ENCODE data around the gene ACBD4. TPM values are rescaled to one million over a fixed set of nuclear protein-coding genes. Genes with fewer than 3 reads are reported as not detected.

The ACBD4 gene, protein sequence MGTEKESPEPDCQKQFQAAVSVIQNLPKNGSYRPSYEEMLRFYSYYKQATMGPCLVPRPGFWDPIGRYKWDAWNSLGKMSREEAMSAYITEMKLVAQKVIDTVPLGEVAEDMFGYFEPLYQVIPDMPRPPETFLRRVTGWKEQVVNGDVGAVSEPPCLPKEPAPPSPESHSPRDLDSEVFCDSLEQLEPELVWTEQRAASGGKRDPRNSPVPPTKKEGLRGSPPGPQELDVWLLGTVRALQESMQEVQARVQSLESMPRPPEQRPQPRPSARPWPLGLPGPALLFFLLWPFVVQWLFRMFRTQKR
- total RNA-seq, result 10 to 100 TPM in 3 of 4 donors, 1 to 10 TPM in 1; 7.8 to 37.7 (median 26.1) TPM

GRCh38 chr17:45135192-45135977 is at the start of gene ACBD4:
Gene ACBD4, plus strand, starts transcription at chr17:45135687. Its CDS starts 458 bp downstream, at chr17:45136145.
- Histone ChIP-seq H3K27me3 (no peaks in the 10 kb centered on the region), H3K27ac (peak within 1 kb of the TSS; percentile 90 to 94), H3K4me1 (peaks cover 8% of the 10 kb centered on the region in 2 donors), H3K36me3 (no peaks in the 10 kb centered on the region), H3K9me3 (no peaks in the 10 kb centered on the region), H3K4me3 (peak within 1 kb of the TSS; percentile 68 to 83)
- DNase-seq, result peak; percentile 97
- peak; percentile 44 to 65 for TF ChIP-seq POLR2A (IDR thresholded peaks at IDR 0.05)
- TF ChIP-seq, protein P1, sequence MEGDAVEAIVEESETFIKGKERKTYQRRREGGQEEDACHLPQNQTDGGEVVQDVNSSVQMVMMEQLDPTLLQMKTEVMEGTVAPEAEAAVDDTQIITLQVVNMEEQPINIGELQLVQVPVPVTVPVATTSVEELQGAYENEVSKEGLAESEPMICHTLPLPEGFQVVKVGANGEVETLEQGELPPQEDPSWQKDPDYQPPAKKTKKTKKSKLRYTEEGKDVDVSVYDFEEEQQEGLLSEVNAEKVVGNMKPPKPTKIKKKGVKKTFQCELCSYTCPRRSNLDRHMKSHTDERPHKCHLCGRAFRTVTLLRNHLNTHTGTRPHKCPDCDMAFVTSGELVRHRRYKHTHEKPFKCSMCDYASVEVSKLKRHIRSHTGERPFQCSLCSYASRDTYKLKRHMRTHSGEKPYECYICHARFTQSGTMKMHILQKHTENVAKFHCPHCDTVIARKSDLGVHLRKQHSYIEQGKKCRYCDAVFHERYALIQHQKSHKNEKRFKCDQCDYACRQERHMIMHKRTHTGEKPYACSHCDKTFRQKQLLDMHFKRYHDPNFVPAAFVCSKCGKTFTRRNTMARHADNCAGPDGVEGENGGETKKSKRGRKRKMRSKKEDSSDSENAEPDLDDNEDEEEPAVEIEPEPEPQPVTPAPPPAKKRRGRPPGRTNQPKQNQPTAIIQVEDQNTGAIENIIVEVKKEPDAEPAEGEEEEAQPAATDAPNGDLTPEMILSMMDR (IDR thresholded peaks at IDR 0.05), result peak; percentile 99 to 100 (median 100)
- intact Hi-C loops (cut with DNase I; ENCODE audit: low total_unique reads), result loop anchor here (5.0 kb wide), 1 partner anchor 62 kb away; no protein-coding TSS in a partner anchor

- intact Hi-C loops (cut with DNase I; ENCODE audit: low total_unique reads), result no loop called here
- Histone ChIP-seq H3K4me1 (no peaks in the 10 kb centered on the region), H3K27ac (no peak overlapping the region), H3K36me3 (no peaks in the 10 kb centered on the region), H3K27me3 (no peaks in the 10 kb centered on the region), H3K4me3 (no peak overlapping the region), H3K9me3 (no peaks in the 10 kb centered on the region)
- no peak for TF ChIP-seq POLR2A (IDR thresholded peaks at IDR 0.05)
- TF ChIP-seq, protein P1 (IDR thresholded peaks at IDR 0.05), result no peak
- no peak for DNase-seq
Measured at GRCh38 chr17:45086391-45086790, 49.1 kb upstream of the ACBD4 start.

DNA sequence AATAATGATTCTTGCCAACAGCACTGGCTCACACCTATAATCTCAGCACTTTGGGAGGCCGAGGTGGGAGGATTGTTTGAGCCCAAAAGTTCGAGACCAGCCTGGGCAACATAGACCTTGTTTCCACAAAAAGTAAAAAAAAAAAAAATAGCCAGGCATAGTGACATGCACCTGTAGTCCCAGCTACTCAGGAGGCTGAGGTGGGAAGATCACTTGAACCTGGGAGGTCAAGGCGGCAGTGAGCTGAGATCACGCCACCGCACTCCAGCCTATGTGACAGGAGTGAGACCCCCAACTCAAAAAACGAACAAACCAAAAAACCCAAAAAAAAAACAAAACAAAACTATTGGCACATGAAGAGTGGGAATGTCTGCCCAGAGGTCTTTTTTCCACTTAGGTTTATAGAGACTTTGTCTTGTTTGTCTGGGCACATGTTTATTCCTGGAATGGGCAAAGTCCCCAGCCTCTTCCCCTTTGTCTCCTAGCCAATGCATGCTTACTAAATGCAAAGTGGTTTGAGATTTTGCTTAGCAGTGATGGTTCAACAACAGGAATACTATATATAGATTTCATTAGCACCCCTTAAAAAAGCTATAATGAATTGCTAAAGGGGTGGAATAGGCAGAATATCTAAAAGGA is 48.5 kb upstream of the ACBD4 start:
- DNase-seq, result no peak
- H3K27me3 ChIP-seq, result no peaks in the 10 kb centered on the region
- no peak overlapping the region for H3K4me3 ChIP-seq
- no peaks in the 10 kb centered on the region for H3K36me3 ChIP-seq
- H3K9me3 ChIP-seq, result no peaks in the 10 kb centered on the region
- no peaks in the 10 kb centered on the region for H3K4me1 ChIP-seq
- no peak overlapping the region for H3K27ac ChIP-seq
- TF ChIP-seq, protein P1 (IDR thresholded peaks at IDR 0.05), result no peak
- no peak for TF ChIP-seq POLR2A (IDR thresholded peaks at IDR 0.05)
- intact Hi-C loops (cut with DNase I; ENCODE audit: low total_unique reads), result no loop called here

GRCh38 chr17:45087504-45087975 is 47.9 kb upstream of the ACBD4 start:
- no peaks in the 10 kb centered on the region for H3K36me3 ChIP-seq
- H3K4me1 ChIP-seq, result peaks cover 0 to 4% of the 10 kb centered on the region in 2 donors
- no peaks in the 10 kb centered on the region for H3K9me3 ChIP-seq
- DNase-seq, result no peak
- no peak for TF ChIP-seq POLR2A (IDR thresholded peaks at IDR 0.05)
- H3K4me3 ChIP-seq, result no peak overlapping the region
- intact Hi-C loops (cut with DNase I; ENCODE audit: low total_unique reads), result no loop called here
- H3K27me3 ChIP-seq, result no peaks in the 10 kb centered on the region
- no peak overlapping the region for H3K27ac ChIP-seq

- no peaks in the 10 kb centered on the region for H3K36me3 ChIP-seq
Measured at GRCh38 chr17:45087978-45088377, 47.5 kb upstream of the ACBD4 start.

More at GRCh38 chr17:45087978-45088377, 47.5 kb upstream of the ACBD4 start:
- Histone ChIP-seq H3K4me3 (no peak overlapping the region), H3K27me3 (no peaks in the 10 kb centered on the region), H3K27ac (no peak overlapping the region), H3K4me1 (peaks cover 0 to 6% of the 10 kb centered on the region in 2 donors), H3K9me3 (no peaks in the 10 kb centered on the region)
- TF ChIP-seq, protein P1 (IDR thresholded peaks at IDR 0.05), result no peak
- no peak for TF ChIP-seq POLR2A (IDR thresholded peaks at IDR 0.05)
- no peak for DNase-seq
- intact Hi-C loops (cut with DNase I; ENCODE audit: low total_unique reads), result no loop called here
